PC-9 (cell line): ENCODE data around the gene PITPNM1. TPM values are rescaled to one million over a fixed set of nuclear protein-coding genes. Genes with fewer than 3 reads are reported as not detected.
"Not testable (repeated sequence)": the region's sequence is repeated elsewhere in the genome, so short reads cannot be mapped to it uniquely, and the experiment has no call there.

ENCODE experiments used
- BruUV-seq: library from RNA; stranded (reverse); fragments of 400-500 nt; replicated peaks from 2 replicates; lab custom pipeline; 2021; lab: Mats Ljungman, UMichigan
- CTCF ChIA-PET: fragments of 300-600 bp; sonication (Branson Sonifier 250); formaldehyde crosslinking; loops from one replicate; lab custom pipeline; 2022; ENCODE audit warnings: antibody characterized with exemption; lab: Charles Lee
- POLR2A ChIA-PET: fragments of 300-600 bp; sonication (Branson Sonifier 250); formaldehyde crosslinking; loops from one replicate; lab custom pipeline; 2022; ENCODE audit warnings: antibody characterized with exemption; ENCODE audit not compliant: unreplicated experiment; lab: Charles Lee
- DNase-seq, 2 experiments: peaks; one replicate each; pipeline versions ENCODE4 v3.0.0 to v3.0.0-alpha.2; 2015 to 2022; ENCODE audit warnings: mixed read lengths in 1 of 2
- H2AFZ ChIP-seq: fragments of 200-600 bp; sonication (generic); 2 replicates; pipeline ENCODE4 v1.8.1; 2017; ENCODE audit warnings: antibody characterized with exemption
- H3F3A ChIP-seq: fragments of 200-600 bp; sonication (generic); 2 replicates; pipeline ENCODE4 v1.8.1; 2017; ENCODE audit warnings: antibody characterized with exemption, mild to moderate bottlenecking, low read depth; ENCODE audit not compliant: insufficient read depth
- H3K27ac ChIP-seq: fragments of 200-600 bp; sonication (generic); 2 replicates; pipeline ENCODE4 v1.6.1; 2016; ENCODE audit warnings: mixed run types
- H3K27me3 ChIP-seq: fragments of 200-600 bp; sonication (generic); 2 replicates; pipeline ENCODE4 v1.6.1; 2016; ENCODE audit warnings: low read depth, mixed run types; ENCODE audit not compliant: insufficient read depth
- H3K36me3 ChIP-seq: fragments of 200-600 bp; sonication (generic); 2 replicates; pipeline ENCODE4 v1.6.1; 2016; ENCODE audit warnings: low read depth, mixed run types
- H3K4me1 ChIP-seq: fragments of 200-600 bp; sonication (generic); replicated peaks from 2 replicates; pipeline ENCODE4 v1.6.1; 2016; ENCODE audit warnings: mixed run types; ENCODE audit not compliant: insufficient read depth
- H3K4me2 ChIP-seq: fragments of 200-600 bp; sonication (generic); 2 replicates; pipeline ENCODE4 v1.6.1; 2017; ENCODE audit warnings: mixed run types
- H3K4me3 ChIP-seq: fragments of 200-600 bp; sonication (generic); 2 replicates; pipeline ENCODE4 v1.6.1; 2016; ENCODE audit warnings: mixed run types
- H3K79me2 ChIP-seq: fragments of 200-600 bp; sonication (generic); 2 replicates; pipeline ENCODE4 v1.6.1; 2017; ENCODE audit warnings: low read depth, mixed run types
- H3K9me2 ChIP-seq: fragments of 200-600 bp; sonication (generic); 2 replicates; pipeline ENCODE4 v1.8.1; 2017; ENCODE audit warnings: mild to moderate bottlenecking; ENCODE audit not compliant: insufficient read depth
- H3K9me3 ChIP-seq: fragments of 200-600 bp; sonication (generic); 2 replicates; pipeline ENCODE4 v1.8.1; 2016; ENCODE audit warnings: low read depth; ENCODE audit not compliant: insufficient read depth
- H4K20me1 ChIP-seq: fragments of 200-600 bp; sonication (generic); 2 replicates; pipeline ENCODE4 v1.8.1; 2017; ENCODE audit not compliant: insufficient read depth
- EZH2 ChIP-seq: fragments of 200-600 bp; sonication (generic); IDR thresholded peaks from 2 replicates; pipeline ENCODE4 v1.8.0; 2017; ENCODE audit warnings: antibody characterized with exemption, low read depth
- intact Hi-C: fragments of 100-400 bp; cut with micrococcal nuclease; formaldehyde crosslinking; loops from one replicate; pipeline ENCODE4 v1.10.0; 2022; ENCODE audit not compliant: unreplicated experiment
- total RNA-seq: library from RNA; stranded (reverse); gene quantifications from 2 replicates; pipeline ENCODE4 v1.2.3, GENCODE V29; 2021
- TF ChIP-seq, protein P1 (sequence below): fragments of 200-600 bp; sonication (generic); conservative IDR thresholded peaks from 2 replicates; pipeline ENCODE4 v1.6.1; 2017; ENCODE audit warnings: mixed run types, antibody characterized with exemption, mild to moderate bottlenecking, moderate library complexity

Gene PITPNM1
- total RNA-seq, 1 experiment from 2014 or later, result 84.0 TPM

DNA sequence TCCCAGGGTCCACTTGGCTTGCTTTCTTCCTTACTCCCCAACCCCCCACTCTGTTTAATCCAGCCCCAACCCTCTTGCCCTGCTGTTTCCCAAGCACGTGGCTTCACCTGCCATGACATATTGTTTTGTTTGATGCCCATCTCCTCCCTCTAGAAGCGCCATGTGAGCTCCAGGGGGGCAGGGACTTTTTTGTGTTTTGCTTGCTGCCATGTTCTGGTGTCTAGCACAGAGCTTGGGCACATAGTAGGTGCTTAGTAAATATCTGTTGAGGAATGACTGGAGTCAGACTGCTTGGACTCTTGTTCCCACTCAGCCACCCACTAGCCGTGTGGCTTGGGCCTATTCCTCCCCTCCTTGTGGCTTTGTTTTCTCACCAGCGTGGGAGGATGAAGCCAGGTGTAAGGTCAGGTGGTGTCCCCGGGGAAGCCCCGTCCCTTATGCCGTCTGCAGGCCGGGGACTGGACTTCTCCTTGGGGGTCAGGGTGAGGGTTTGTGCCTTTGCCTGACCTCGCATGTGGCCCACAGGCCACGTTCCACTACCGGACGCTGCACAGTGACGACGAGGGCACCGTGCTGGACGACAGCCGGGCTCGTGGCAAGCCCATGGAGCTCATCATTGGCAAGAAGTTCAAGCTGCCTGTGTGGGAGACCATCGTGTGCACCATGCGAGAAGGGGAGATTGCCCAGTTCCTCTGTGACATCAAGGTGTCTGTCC is 18.5 kb downstream of the PITPNM1 start:
- ChIA-PET CTCF (no interaction called here), POLR2A (interaction anchor here (0.7 kb wide), 1 partner anchor 1628 kb away, joined by 3 read pairs; no protein-coding TSS in a partner anchor)
- no TSS peak for BruUV-seq
- H3K36me3 ChIP-seq, result no peaks in the 10 kb centered on the region
- TF ChIP-seq, protein P1, sequence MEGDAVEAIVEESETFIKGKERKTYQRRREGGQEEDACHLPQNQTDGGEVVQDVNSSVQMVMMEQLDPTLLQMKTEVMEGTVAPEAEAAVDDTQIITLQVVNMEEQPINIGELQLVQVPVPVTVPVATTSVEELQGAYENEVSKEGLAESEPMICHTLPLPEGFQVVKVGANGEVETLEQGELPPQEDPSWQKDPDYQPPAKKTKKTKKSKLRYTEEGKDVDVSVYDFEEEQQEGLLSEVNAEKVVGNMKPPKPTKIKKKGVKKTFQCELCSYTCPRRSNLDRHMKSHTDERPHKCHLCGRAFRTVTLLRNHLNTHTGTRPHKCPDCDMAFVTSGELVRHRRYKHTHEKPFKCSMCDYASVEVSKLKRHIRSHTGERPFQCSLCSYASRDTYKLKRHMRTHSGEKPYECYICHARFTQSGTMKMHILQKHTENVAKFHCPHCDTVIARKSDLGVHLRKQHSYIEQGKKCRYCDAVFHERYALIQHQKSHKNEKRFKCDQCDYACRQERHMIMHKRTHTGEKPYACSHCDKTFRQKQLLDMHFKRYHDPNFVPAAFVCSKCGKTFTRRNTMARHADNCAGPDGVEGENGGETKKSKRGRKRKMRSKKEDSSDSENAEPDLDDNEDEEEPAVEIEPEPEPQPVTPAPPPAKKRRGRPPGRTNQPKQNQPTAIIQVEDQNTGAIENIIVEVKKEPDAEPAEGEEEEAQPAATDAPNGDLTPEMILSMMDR, result no peak
- TF ChIP-seq EZH2, result no peak
- no peaks in the 10 kb centered on the region for H4K20me1 ChIP-seq
- H3K27me3 ChIP-seq, result no peaks in the 10 kb centered on the region
- no peak overlapping the region for H3K4me3 ChIP-seq
- intact Hi-C loops, result no loop called here
- H3F3A ChIP-seq, result peaks cover 32% of the 10 kb centered on the region; the same call in 1 of the 2 replicates
- H3K9me2 ChIP-seq, result no peaks in the 10 kb centered on the region
- H3K27ac ChIP-seq, result no peak overlapping the region
- peaks cover 21% of the 10 kb centered on the region for H3K79me2 ChIP-seq
- no peaks in the 10 kb centered on the region for H3K9me3 ChIP-seq
- DNase-seq, result peak in 1 of 2 experiments; percentile 13
- no peak overlapping the region for H3K4me2 ChIP-seq
- no peak overlapping the region for H2AFZ ChIP-seq
- H3K4me1 ChIP-seq, result peaks cover 17% of the 10 kb centered on the region

- not testable (repeated sequence) for H2AFZ ChIP-seq
Measured at GRCh38 chr11:67485873-67486361, 19.2 kb downstream of the PITPNM1 start.

DNA sequence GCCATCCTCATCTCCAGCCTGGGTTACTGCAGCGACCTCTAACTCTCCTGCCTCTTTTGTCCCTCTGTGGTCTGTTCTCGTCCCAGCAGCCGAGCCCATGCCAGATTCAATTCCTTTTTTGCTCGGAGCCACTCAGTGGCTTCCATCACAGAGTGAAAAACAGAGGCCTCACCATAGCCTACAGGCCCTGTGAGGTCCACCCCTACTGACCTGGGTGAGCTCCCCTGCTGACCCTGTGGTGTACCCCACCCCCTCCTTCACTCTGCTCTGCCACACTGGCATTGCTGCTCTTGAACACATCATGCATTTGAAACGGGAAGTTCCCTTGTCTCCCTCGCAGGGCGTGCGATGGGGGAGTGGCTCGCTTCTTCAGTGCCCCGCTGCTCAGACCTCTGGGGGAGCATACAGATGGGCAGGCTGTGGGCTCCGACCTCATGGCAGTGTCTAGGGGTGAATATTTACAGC is 20.3 kb downstream of the PITPNM1 start:
- Histone ChIP-seq H3K79me2 (peaks cover 21% of the 10 kb centered on the region), H3F3A (peaks cover 26% of the 10 kb centered on the region; the same call in 1 of the 2 replicates), H4K20me1 (no peaks in the 10 kb centered on the region), H3K4me1 (peaks cover 17% of the 10 kb centered on the region), H3K4me3 (no peak overlapping the region), H3K27me3 (no peaks in the 10 kb centered on the region), H3K27ac (no peak overlapping the region), H3K9me3 (no peaks in the 10 kb centered on the region), H3K4me2 (no peak overlapping the region), H3K36me3 (no peaks in the 10 kb centered on the region), H2AFZ (no peak overlapping the region), H3K9me2 (no peaks in the 10 kb centered on the region)
- CTCF ChIA-PET, result no interaction called here
- intact Hi-C loops, result no loop called here
- no peak for TF ChIP-seq EZH2
- TF ChIP-seq, protein P1, result no peak
- BruUV-seq, result no TSS peak
- peak in 1 of 2 experiments; percentile 28 for DNase-seq
- POLR2A ChIA-PET, result no interaction called here

More at GRCh38 chr11:67485873-67486361, 19.2 kb downstream of the PITPNM1 start:
- Histone ChIP-seq H3K4me1 (peaks cover 17% of the 10 kb centered on the region), H3K79me2 (peaks cover 21% of the 10 kb centered on the region), H3F3A (peaks cover 33% of the 10 kb centered on the region; the same call in 1 of the 2 replicates)
- CTCF ChIA-PET, H3K9me3 ChIP-seq, DNase-seq, H3K4me2 ChIP-seq, H3K27me3 ChIP-seq, H3K36me3 ChIP-seq, H4K20me1 ChIP-seq, H3K9me2 ChIP-seq, H3K27ac ChIP-seq, H3K4me3 ChIP-seq, intact Hi-C loops, POLR2A ChIA-PET, BruUV-seq: not testable (repeated sequence)
